ENCODE measurements around the gene MRS2.

DNA sequence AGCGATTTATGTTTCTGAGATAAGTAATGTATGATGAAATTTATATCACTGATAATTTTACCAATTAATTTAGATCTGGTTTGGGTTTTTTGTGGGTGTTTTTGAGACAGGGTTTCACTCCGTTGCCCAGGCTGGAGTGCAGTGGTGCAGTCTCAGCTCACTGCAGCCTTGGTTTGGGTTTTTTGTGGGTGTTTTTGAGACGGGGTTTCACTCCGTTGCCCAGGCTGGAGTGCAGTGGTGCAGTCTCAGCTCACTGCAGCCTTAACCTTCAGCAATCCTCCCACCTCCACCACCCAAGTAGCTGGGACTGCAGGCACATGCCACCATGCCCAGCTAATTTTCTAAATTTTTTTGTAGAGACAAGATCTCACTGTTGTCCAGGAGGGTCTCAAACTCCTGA, 13.0 kb downstream of the MRS2 start:
- TF ChIP-seq CTCF (IDR thresholded peaks at IDR 0.05; ENCODE audit: poor library complexity, severe bottlenecking) (no peak), TAF1 (IDR thresholded peaks at IDR 0.05; ENCODE audit: low read depth) (no peak), POLR2AphosphoS5 (IDR thresholded peaks at IDR 0.05) (no peak), EP300 (conservative IDR thresholded peaks at IDR 0.05; ENCODE audit: poor library complexity, severe bottlenecking) (no peak)
